HepG2 (cell line): ENCODE results near the gene CIT. TPM values are rescaled to one million over a fixed set of nuclear protein-coding genes. Genes with fewer than 3 reads are reported as not detected.
A peak's percentile ranks its signal among the peaks of the same experiment; 100 is the strongest.

Source experiments
- ATAC-seq: fragments of 200-7000 bp; cut with Tn5 transposase; 3 replicates; pipeline ENCODE4 v1.9.1; 2020; ENCODE audit warnings: mild to moderate bottlenecking, moderate library complexity
- BruUV-seq: library from RNA; stranded (reverse); fragments of 400-500 nt; replicated peaks from 2 replicates; lab custom pipeline; 2021; lab: Mats Ljungman, UMichigan
- CTCF ChIA-PET: fragments of 300-600 bp; formaldehyde crosslinking; extraction: SDS; loops from one replicate; lab custom pipeline; 2021; ENCODE audit warnings: low total read pairs, inconsistent platforms, low intra/inter-chr PET ratio; lab: Yijun Ruan, JAX
- POLR2A ChIA-PET: fragments of 350-600 bp; sonication (Branson Sonifier 250); formaldehyde crosslinking; loops from one replicate; lab custom pipeline; 2020; ENCODE audit warnings: antibody characterized with exemption, inconsistent platforms; lab: Yijun Ruan, JAX
- DNase-seq: peaks from one replicate; pipeline ENCODE4 v3.0.0-alpha.2; 2015; ENCODE audit warnings: low spot score
- FAIRE-seq: peaks from 3 replicates; lab custom pipeline; 2011; peaks lifted over from hg19 to GRCh38; lab: Jason Lieb, UNC
- H2AFZ ChIP-seq: one replicate; pipeline ENCODE4 v1.6.1; 2011; ENCODE audit warnings: low read length, inconsistent platforms
- H3K27ac ChIP-seq: fragments of 300-600 bp; 3 replicates; pipeline ENCODE4 v1.8.0; 2011; ENCODE audit warnings: mixed run types, mild to moderate bottlenecking, mixed read lengths, low read length, inconsistent platforms; ENCODE audit not compliant: insufficient read depth; ENCODE audit errors: extremely low read length
- H3K27me3 ChIP-seq, 2 experiments: fragments of 200-600 bp in 1 of 2; 2 replicates in 1 of 2; 3 replicates in 1 of 2; pipeline versions ENCODE4 v1.6.0 to v1.8.0; 2011; ENCODE audit warnings: low read length in 2 of 2, mild to moderate bottlenecking in 2 of 2, moderate library complexity in 2 of 2, inconsistent platforms in 1 of 2; ENCODE audit not compliant: insufficient read depth in 2 of 2, control insufficient read depth in 1 of 2
- H3K36me3 ChIP-seq, 2 experiments: fragments of 200-600 bp in 1 of 2; replicated peaks in 1 of 2; 2 replicates in 1 of 2; 3 replicates in 1 of 2; pipeline versions ENCODE4 v1.5.1 to v1.8.0; 2011; ENCODE audit warnings: low read length in 2 of 2, inconsistent platforms in 1 of 2; ENCODE audit not compliant: insufficient read depth in 2 of 2, control insufficient read depth in 1 of 2
- H3K4me1 ChIP-seq: 2 replicates; pipeline ENCODE4 v1.5.1; 2012; ENCODE audit warnings: low read length, inconsistent platforms; ENCODE audit not compliant: insufficient read depth
- H3K4me2 ChIP-seq: 2 replicates; pipeline ENCODE4 v1.6.0; 2011; ENCODE audit warnings: low read depth, low read length, inconsistent platforms
- H3K4me3 ChIP-seq, 3 experiments: fragments of 200-600 bp in 1 of 3; sonication (generic), shearing (Covaris generic) in 1 of 3; replicated peaks in 1 of 3; 2 replicates each; pipeline ENCODE4 v1.5.1; 2011 to 2016; ENCODE audit warnings: low read length in 3 of 3, inconsistent platforms in 2 of 3, low read depth in 2 of 3, mild to moderate bottlenecking in 2 of 3, control low read depth in 1 of 3, mixed read lengths in 1 of 3; ENCODE audit not compliant: insufficient read depth in 1 of 3
- H3K79me2 ChIP-seq: one replicate; pipeline ENCODE4 v1.6.1; 2011; ENCODE audit warnings: low read length, inconsistent platforms; ENCODE audit not compliant: insufficient read depth
- H3K9ac ChIP-seq: 2 replicates; pipeline ENCODE4 v1.6.0; 2011; ENCODE audit warnings: mild to moderate bottlenecking, low read depth, low read length, inconsistent platforms; ENCODE audit not compliant: insufficient read depth
- H3K9me3 ChIP-seq: 2 replicates; pipeline ENCODE4 v1.5.1; 2012; ENCODE audit warnings: mild to moderate bottlenecking, low read length
- H4K20me1 ChIP-seq: 2 replicates; pipeline ENCODE4 v1.6.0; 2011; ENCODE audit warnings: inconsistent platforms, mild to moderate bottlenecking, low read length, moderate library complexity; ENCODE audit not compliant: insufficient read depth
- DMAP1 ChIP-seq: IDR thresholded peaks from 2 replicates; pipeline ENCODE4 v1.6.1; 2016
- HBP1 ChIP-seq: IDR thresholded peaks from 2 replicates; pipeline ENCODE4 v1.6.1; 2016; ENCODE audit warnings: low read depth, control low read depth
- JARID2 ChIP-seq: sonication (generic); formaldehyde crosslinking; IDR thresholded peaks from 2 replicates; pipeline ENCODE4 v1.8.1; 2023; ENCODE audit warnings: missing genetic modification reagents, inconsistent platforms; ENCODE audit not compliant: insufficient replicate concordance
- KDM3A ChIP-seq: IDR thresholded peaks from 2 replicates; pipeline ENCODE4 v1.6.1; 2018; ENCODE audit warnings: low read depth, missing compliant biosample characterization
- NBN ChIP-seq: fragments of 450-650 bp; conservative IDR thresholded peaks from 2 replicates; pipeline ENCODE4 v1.6.1; 2017
- RBM22 ChIP-seq: fragments of 200-400 bp; formaldehyde crosslinking; optimal IDR thresholded peaks from 2 replicates; pipeline ENCODE3; 2017; ENCODE audit warnings: mild to moderate bottlenecking, low read length, moderate library complexity
- SNRNP70 ChIP-seq: fragments of 200-400 bp; formaldehyde crosslinking; IDR thresholded peaks from 2 replicates; pipeline ENCODE4 v1.6.1; 2017; ENCODE audit warnings: mild to moderate bottlenecking, low read depth, low read length, moderate library complexity
- TCF7L2 ChIP-seq: IDR thresholded peaks from 2 replicates; pipeline ENCODE4 v1.6.1; 2011; ENCODE audit warnings: mild to moderate bottlenecking, low read depth, low read length, moderate library complexity
- THRA ChIP-seq: sonication (generic); formaldehyde crosslinking; IDR thresholded peaks from 2 replicates; pipeline ENCODE4 v1.4.0; 2020; ENCODE audit warnings: missing genetic modification reagents, borderline replicate concordance
- ZFP62 ChIP-seq: sonication (generic); formaldehyde crosslinking; IDR thresholded peaks from 2 replicates; pipeline ENCODE4 v1.4.0; 2020; ENCODE audit warnings: missing genetic modification reagents
- ZNF253 ChIP-seq: sonication (generic); formaldehyde crosslinking; IDR thresholded peaks from 2 replicates; pipeline ENCODE4 v1.8.0; 2022; ENCODE audit warnings: mild to moderate bottlenecking, missing genetic modification reagents, borderline replicate concordance
- ZSCAN12 ChIP-seq: sonication (generic); formaldehyde crosslinking; IDR thresholded peaks from 2 replicates; pipeline ENCODE4 v1.9.0; 2021; ENCODE audit warnings: mild to moderate bottlenecking, missing genetic modification reagents
- WGBS: methylation state at CpG from one replicate; pipeline ENCODE4 v1.1.6; 2017; ENCODE audit warnings: low lambda C conversion rate; 5-methylcytosine and 5-hydroxymethylcytosine counted together
- in situ Hi-C: cut with HindIII; loops from 2 replicates; pipeline ENCODE4 v1.10.0; 2017; ENCODE audit warnings: low pct_unique_long_range_greater_than_20kb; ENCODE audit not compliant: extremely low pct_ligation_motif_present
- intact Hi-C: fragments of 100-400 bp; cut with micrococcal nuclease; formaldehyde crosslinking; loops from one replicate; pipeline ENCODE4 v1.10.0; 2022; ENCODE audit not compliant: unreplicated experiment
- polyA plus RNA-seq, 8 experiments: library from polyadenylated mRNA; depleted of rRNA in 3 of 8; stranded (reverse) in 7 of 8; unstranded in 1 of 8; fragments of >200 nt; fragmentation: Illumina TruSeq in 4 of 8; extraction: Trizol in 4 of 8; gene quantifications; 2 replicates each; pipeline versions ENCODE4 v1.2.1 to v1.2.3, GENCODE V29; 2011 to 2016; ENCODE audit warnings: low read depth in 4 of 8, missing spikeins in 1 of 8, mixed read lengths in 1 of 8; ENCODE audit not compliant: insufficient read depth in 1 of 8
- total RNA-seq, 5 experiments: library from RNA; depleted of rRNA; stranded (reverse); fragments of >200 nt; fragmentation: Illumina TruSeq; extraction: Trizol; gene quantifications; 2 replicates each; pipeline ENCODE4 v1.2.3, GENCODE V29; 2016; ENCODE audit warnings: low read depth in 1 of 5
- TF ChIP-seq, protein P1 (sequence below): sonication (generic); formaldehyde crosslinking; IDR thresholded peaks from 2 replicates; pipeline ENCODE4 v1.8.0; 2022; ENCODE audit warnings: missing genetic modification reagents, mild to moderate bottlenecking, inconsistent platforms, borderline replicate concordance

CIT gene
- total and polyA plus RNA-seq, 2 of the 13 experiments (the other 11 are each of a cell fraction or from before 2014, with no cell fraction given): 7.7 to 11.7 TPM

DNA sequence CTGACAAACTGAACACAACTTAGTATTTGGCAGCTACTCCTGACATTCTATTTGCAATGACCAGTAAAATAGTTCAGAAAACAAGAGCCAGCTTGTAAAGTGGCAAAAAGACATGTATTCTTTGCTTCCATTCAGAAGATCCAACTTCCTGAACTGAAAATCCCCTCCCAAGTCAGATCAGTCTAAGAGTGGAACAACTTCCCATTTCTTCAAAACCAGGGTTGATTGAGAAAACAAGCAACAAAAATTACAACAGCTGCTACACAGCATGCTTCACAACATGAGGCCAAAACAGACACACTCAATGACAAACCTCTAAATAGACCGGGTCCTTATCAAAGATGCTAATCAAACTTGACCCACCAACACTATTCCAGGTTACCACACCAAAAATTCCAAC is 40.3 kb downstream of the CIT start:
- FAIRE-seq: no peak
- Histone ChIP-seq H3K4me1 (no peaks in the 10 kb centered on the region), H3K9me3 (no peaks in the 10 kb centered on the region), H3K4me3 (no peak overlapping the region), H3K79me2 (no peaks in the 10 kb centered on the region), H2AFZ (no peak overlapping the region), H4K20me1 (no peaks in the 10 kb centered on the region), H3K4me2 (no peak overlapping the region), H3K36me3 (peaks cover 3 to 29% of the 10 kb centered on the region in 2 experiments), H3K27me3 (no peaks in the 10 kb centered on the region), H3K27ac (no peak overlapping the region), H3K9ac (no peak overlapping the region)
- BruUV-seq: no TSS peak
- 100% methylated on average over 1 of the region's 1 CpG for WGBS
- no peak for ATAC-seq
- DNase-seq: no peak
- in situ Hi-C loops: no loop called here
- intact Hi-C loops: no loop called here
- POLR2A ChIA-PET: no interaction called here
- CTCF ChIA-PET: no interaction called here
- TF ChIP-seq SNRNP70: no peak

DNA sequence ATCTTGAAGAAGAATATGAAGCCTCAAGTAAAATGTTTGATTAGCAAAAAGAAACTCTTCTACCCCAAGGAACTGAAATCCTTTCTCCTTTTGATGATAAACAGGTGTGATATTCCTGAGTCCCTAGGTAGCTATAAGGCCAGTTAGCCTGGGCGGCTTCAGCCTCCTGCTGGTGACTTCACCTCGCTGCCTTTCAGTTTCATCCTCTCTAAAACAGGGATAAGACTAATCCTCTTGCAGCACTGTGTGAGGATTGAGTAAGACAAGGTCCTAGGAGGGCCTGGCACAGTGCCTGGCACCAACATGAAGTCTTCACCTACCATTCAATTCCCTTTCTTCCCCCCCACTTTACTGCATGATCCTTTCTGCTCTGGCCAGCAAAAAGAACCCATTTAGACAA is 42.1 kb downstream of the CIT start:
- Histone ChIP-seq H3K4me3 (no peak overlapping the region), H2AFZ (no peak overlapping the region), H3K27ac (no peak overlapping the region), H3K79me2 (no peaks in the 10 kb centered on the region), H3K36me3 (peaks cover 3 to 26% of the 10 kb centered on the region in 2 experiments), H4K20me1 (no peaks in the 10 kb centered on the region), H3K4me1 (no peaks in the 10 kb centered on the region), H3K9me3 (no peaks in the 10 kb centered on the region), H3K9ac (no peak overlapping the region), H3K4me2 (no peak overlapping the region), H3K27me3 (no peaks in the 10 kb centered on the region)
- CTCF ChIA-PET: no interaction called here
- intact Hi-C loops: no loop called here
- WGBS: 94% methylated on average over 2 of the region's 2 CpGs
- no TSS peak for BruUV-seq
- in situ Hi-C loops: no loop called here
- ATAC-seq (peak; percentile 43; the same call in 1 of the 3 replicates), FAIRE-seq (no peak), DNase-seq (no peak)
- no peak for TF ChIP-seq ZFP62 (CRISPR knock-in tag)
- no peak for TF ChIP-seq ZSCAN12 (CRISPR knock-in tag)
- TF ChIP-seq RBM22: no peak
- TF ChIP-seq NBN: no peak
- TF ChIP-seq ZNF253: no peak
- TF ChIP-seq DMAP1 (CRISPR knock-in tag): no peak
- TF ChIP-seq KDM3A (CRISPR knock-in tag): no peak
- TF ChIP-seq TCF7L2: no peak
- TF ChIP-seq, protein P1, sequence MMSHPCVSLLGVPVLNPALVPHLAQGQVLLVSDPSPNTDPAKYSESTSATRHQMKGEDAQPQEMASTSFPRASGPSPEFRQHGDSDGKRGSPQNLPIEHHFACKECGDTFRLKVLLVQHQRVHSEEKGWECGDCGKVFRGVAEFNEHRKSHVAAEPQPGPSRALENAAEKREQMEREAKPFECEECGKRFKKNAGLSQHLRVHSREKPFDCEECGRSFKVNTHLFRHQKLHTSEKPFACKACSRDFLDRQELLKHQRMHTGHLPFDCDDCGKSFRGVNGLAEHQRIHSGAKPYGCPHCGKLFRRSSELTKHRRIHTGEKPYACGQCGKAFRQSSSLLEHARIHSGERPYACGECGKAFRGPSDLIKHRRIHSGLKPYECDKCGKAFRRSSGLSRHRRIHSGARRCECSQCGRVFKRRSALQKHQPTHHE: no peak
- no peak for TF ChIP-seq HBP1 (CRISPR knock-in tag)
- no peak for TF ChIP-seq JARID2 (CRISPR knock-in tag)
- no peak for TF ChIP-seq THRA (CRISPR knock-in tag)
- POLR2A ChIA-PET: no interaction called here
